Osteoblast (primary cell): ENCODE measurements around the gene SHISA4. TPM values are rescaled to one million over a fixed set of nuclear protein-coding genes. Genes with fewer than 3 reads are reported as not detected.

ENCODE experiments used
- DNase-seq: peaks from one replicate; pipeline ENCODE4 v3.0.0; 2011; ENCODE audit warnings: low spot score, mixed read lengths; ENCODE audit not compliant: insufficient read length; ENCODE audit errors: missing footprints
- H2AFZ ChIP-seq: 2 replicates; pipeline ENCODE4 v1.6.0; 2011; ENCODE audit warnings: mild to moderate bottlenecking, low read length
- H3K27ac ChIP-seq: 2 replicates; pipeline ENCODE4 v1.5.1; 2011; ENCODE audit warnings: mild to moderate bottlenecking, low read depth, low read length, moderate library complexity
- H3K27me3 ChIP-seq: 2 replicates; pipeline ENCODE4 v1.6.0; 2012; ENCODE audit warnings: mild to moderate bottlenecking, control low read depth, inconsistent platforms, low read length, moderate library complexity; ENCODE audit not compliant: insufficient read depth
- H3K36me3 ChIP-seq: 2 replicates; pipeline ENCODE4 v1.5.1; 2011; ENCODE audit warnings: mild to moderate bottlenecking, low read length, control low read depth, moderate library complexity; ENCODE audit not compliant: insufficient read depth
- H3K4me1 ChIP-seq: 2 replicates; pipeline ENCODE4 v1.5.1; 2011; ENCODE audit warnings: mild to moderate bottlenecking, low read length, control low read depth, moderate library complexity; ENCODE audit not compliant: insufficient read depth
- H3K4me2 ChIP-seq: 2 replicates; pipeline ENCODE4 v1.6.0; 2011; ENCODE audit warnings: mild to moderate bottlenecking, low read length; ENCODE audit not compliant: insufficient read depth
- H3K4me3 ChIP-seq: fragments of 200-600 bp; sonication (generic); 3 replicates; pipeline ENCODE4 v1.5.1; 2012; ENCODE audit warnings: mild to moderate bottlenecking, low read length, inconsistent platforms; ENCODE audit not compliant: insufficient read depth
- H3K79me2 ChIP-seq: 2 replicates; pipeline ENCODE4 v1.6.0; 2012; ENCODE audit warnings: mild to moderate bottlenecking, low read length, control low read depth, inconsistent platforms; ENCODE audit not compliant: insufficient read depth
- H3K9me3 ChIP-seq: 2 replicates; pipeline ENCODE4 v1.5.1; 2011; ENCODE audit warnings: low read depth, low read length, control low read depth
- H4K20me1 ChIP-seq: 2 replicates; pipeline ENCODE4 v1.6.0; 2012; ENCODE audit warnings: mild to moderate bottlenecking, low read length, control low read depth; ENCODE audit not compliant: insufficient read depth
- CTCF ChIP-seq: IDR thresholded peaks from 2 replicates; pipeline ENCODE4 v1.5.1; 2011; ENCODE audit warnings: mild to moderate bottlenecking, low read depth, low read length, moderate library complexity; ENCODE audit errors: extremely low read depth
- total RNA-seq: library from RNA; depleted of rRNA; stranded (reverse); fragments of >200 nt; gene quantifications from 2 replicates; pipeline ENCODE4 v1.2.3, GENCODE V29; 2012

The SHISA4 gene
- total RNA-seq, 1 donor = 25.3 TPM

GRCh38 chr1:201889090-201889968, 631 bp downstream of the SHISA4 start:
- H3K36me3 ChIP-seq = peaks cover 6% of the 10 kb centered on the region
- peak overlapping the region; percentile 17 for H3K27ac ChIP-seq
- H3K4me1 ChIP-seq = peaks cover 27% of the 10 kb centered on the region
- no peaks in the 10 kb centered on the region for H3K27me3 ChIP-seq
- DNase-seq = peak; percentile 80
- H3K79me2 ChIP-seq = no peaks in the 10 kb centered on the region
- H3K9me3 ChIP-seq = no peaks in the 10 kb centered on the region
- peaks cover 10% of the 10 kb centered on the region for H4K20me1 ChIP-seq
- peak overlapping the region; percentile 22 for H2AFZ ChIP-seq
- H3K4me2 ChIP-seq = peak overlapping the region; percentile 89
- TF ChIP-seq CTCF = no peak
- peak overlapping the region; percentile 85 for H3K4me3 ChIP-seq

DNA sequence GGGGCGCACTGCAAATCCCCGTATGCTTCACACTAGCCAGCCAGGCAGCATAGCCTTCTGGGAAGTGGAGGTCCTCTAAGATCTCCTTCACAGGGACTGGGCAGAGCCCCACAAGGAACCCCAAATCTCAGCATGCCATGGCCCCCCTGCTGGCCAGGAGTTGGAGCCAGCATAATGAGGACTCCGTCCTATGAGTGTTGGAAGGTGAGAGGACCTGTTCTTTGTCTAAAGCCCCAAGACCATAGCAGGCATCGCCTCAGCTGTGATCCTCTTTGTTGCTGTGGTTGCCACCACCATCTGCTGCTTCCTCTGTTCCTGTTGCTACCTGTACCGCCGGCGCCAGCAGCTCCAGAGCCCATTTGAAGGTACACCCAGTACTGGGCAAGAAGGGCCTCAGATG, 1.5 kb downstream of the SHISA4 start:
- Histone ChIP-seq H3K9me3 (no peaks in the 10 kb centered on the region), H3K4me1 (peaks cover 22% of the 10 kb centered on the region), H3K27ac (no peak overlapping the region), H3K79me2 (no peaks in the 10 kb centered on the region), H3K4me2 (peak overlapping the region; percentile 89), H3K4me3 (no peak overlapping the region), H3K27me3 (no peaks in the 10 kb centered on the region), H2AFZ (no peak overlapping the region), H3K36me3 (peaks cover 6% of the 10 kb centered on the region), H4K20me1 (peaks cover 10% of the 10 kb centered on the region)
- no peak for TF ChIP-seq CTCF
- DNase-seq = peak; percentile 13

DNA sequence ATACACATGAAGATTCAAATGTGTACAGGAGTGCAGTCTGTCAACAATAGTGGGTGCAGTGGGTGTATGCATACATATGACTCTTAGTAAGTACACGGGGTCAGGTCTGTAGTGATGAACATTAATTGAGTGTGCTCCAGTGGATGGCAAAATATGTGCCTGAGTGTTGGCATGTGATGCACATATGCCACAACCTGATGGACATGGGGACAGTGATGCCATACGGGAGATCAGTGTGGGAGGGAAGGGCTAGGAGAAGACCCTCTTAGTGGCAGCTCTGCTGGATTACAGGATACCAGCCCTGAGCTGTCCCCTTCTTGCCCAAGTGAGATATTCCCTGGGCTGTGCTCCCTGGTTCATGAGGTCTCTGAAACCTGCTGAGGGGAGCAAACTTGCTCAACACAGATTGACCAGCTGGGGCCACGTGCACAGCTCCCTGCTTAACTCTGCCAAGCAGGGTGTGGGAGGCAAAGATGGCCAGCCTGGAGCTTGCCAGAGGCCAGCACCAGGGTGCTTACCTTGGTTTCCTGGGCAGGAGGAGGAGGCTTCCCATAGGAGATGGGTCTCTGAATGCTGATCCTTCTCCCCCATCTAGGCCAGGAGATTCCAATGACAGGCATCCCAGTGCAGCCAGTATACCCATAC, 2.2 kb downstream of the SHISA4 start:
- Histone ChIP-seq H3K4me1 (peaks cover 17% of the 10 kb centered on the region), H3K4me3 (no peak overlapping the region), H4K20me1 (peaks cover 10% of the 10 kb centered on the region), H3K27me3 (no peaks in the 10 kb centered on the region), H3K79me2 (no peaks in the 10 kb centered on the region), H2AFZ (no peak overlapping the region), H3K36me3 (peaks cover 6% of the 10 kb centered on the region), H3K9me3 (no peaks in the 10 kb centered on the region), H3K27ac (no peak overlapping the region), H3K4me2 (no peak overlapping the region)
- TF ChIP-seq CTCF = no peak
- no peak for DNase-seq

DNA sequence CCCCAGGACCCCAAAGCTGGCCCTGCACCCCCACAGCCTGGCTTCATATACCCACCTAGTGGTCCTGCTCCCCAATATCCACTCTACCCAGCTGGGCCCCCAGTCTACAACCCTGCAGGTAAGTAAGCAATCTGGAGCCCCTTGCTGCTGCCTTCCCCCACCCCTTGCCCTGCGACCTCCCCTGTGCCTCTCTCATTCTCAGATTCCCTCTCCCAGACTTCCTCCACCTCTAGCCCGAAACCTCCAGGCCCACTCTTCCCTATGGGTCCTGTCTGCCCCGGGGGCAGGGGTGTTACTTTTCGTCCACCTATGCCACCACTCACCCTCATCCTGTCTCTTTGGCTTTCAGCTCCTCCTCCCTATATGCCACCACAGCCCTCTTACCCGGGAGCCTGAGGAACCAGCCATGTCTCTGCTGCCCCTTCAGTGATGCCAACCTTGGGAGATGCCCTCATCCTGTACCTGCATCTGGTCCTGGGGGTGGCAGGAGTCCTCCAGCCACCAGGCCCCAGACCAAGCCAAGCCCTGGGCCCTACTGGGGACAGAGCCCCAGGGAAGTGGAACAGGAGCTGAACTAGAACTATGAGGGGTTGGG, 2.9 kb downstream of the SHISA4 start:
- Histone ChIP-seq H3K36me3 (peaks cover 11% of the 10 kb centered on the region), H3K79me2 (no peaks in the 10 kb centered on the region), H3K27ac (no peak overlapping the region), H3K4me3 (no peak overlapping the region), H2AFZ (no peak overlapping the region), H3K27me3 (no peaks in the 10 kb centered on the region), H3K4me2 (no peak overlapping the region), H3K9me3 (no peaks in the 10 kb centered on the region), H3K4me1 (peaks cover 23% of the 10 kb centered on the region), H4K20me1 (peaks cover 10% of the 10 kb centered on the region)
- TF ChIP-seq CTCF = no peak
- no peak for DNase-seq
